CD14-positive monocyte (primary cell): ENCODE data around the gene CENPF. TPM values are rescaled to one million over a fixed set of nuclear protein-coding genes. Genes with fewer than 3 reads are reported as not detected.
A peak's percentile ranks its signal among the peaks of the same experiment; 100 is the strongest.

Source experiments
- DNase-seq, 3 donors: peaks; one replicate each; pipeline ENCODE4 v3.0.0-alpha.2; 2011 to 2022
- H2AFZ ChIP-seq: 2 replicates; pipeline ENCODE4 v1.6.0; 2012; ENCODE audit warnings: mild to moderate bottlenecking, low read depth, low read length, inconsistent platforms; ENCODE audit not compliant: insufficient read depth, poor library complexity, severe bottlenecking
- H3K27ac ChIP-seq, 2 donors: 1 replicate in 1 of 2; 2 replicates in 1 of 2; pipeline ENCODE4 v1.5.1; 2012 to 2013; ENCODE audit warnings: low read length in 2 of 2, control low read depth in 1 of 2, inconsistent platforms in 1 of 2, low read depth in 1 of 2, mild to moderate bottlenecking in 1 of 2
- H3K27me3 ChIP-seq, 2 donors: one replicate each; pipeline versions ENCODE4 v1.6.0 to v1.6.1; 2011 to 2013; ENCODE audit warnings: low read length in 2 of 2; ENCODE audit not compliant: control insufficient read depth in 2 of 2, insufficient read depth in 2 of 2
- H3K36me3 ChIP-seq, 2 donors: replicated peaks in 1 of 2; 1 replicate in 1 of 2; 2 replicates in 1 of 2; pipeline versions ENCODE4 v1.5.1 to v1.6.1; 2012 to 2013; ENCODE audit warnings: low read length in 2 of 2, control low read depth in 1 of 2, inconsistent platforms in 1 of 2, mild to moderate bottlenecking in 1 of 2; ENCODE audit not compliant: insufficient read depth in 2 of 2, control insufficient read depth in 1 of 2
- H3K4me1 ChIP-seq, 2 donors: 1 replicate in 1 of 2; 2 replicates in 1 of 2; pipeline versions ENCODE4 v1.5.1 to v1.6.1; 2012 to 2013; ENCODE audit warnings: low read length in 2 of 2, control low read depth in 1 of 2, inconsistent platforms in 1 of 2, mild to moderate bottlenecking in 1 of 2, moderate library complexity in 1 of 2; ENCODE audit not compliant: insufficient read depth in 2 of 2, control insufficient read depth in 1 of 2
- H3K4me2 ChIP-seq: replicated peaks from 2 replicates; pipeline ENCODE3; 2012; ENCODE audit warnings: low read length, moderate library complexity, mild to moderate bottlenecking; ENCODE audit not compliant: poor library complexity, severe bottlenecking; ENCODE audit errors: extremely low read depth
- H3K4me3 ChIP-seq, 3 experiments: fragments of 200-600 bp in 1 of 3; sonication (generic) in 1 of 3; replicated peaks in 1 of 3; 1 replicate in 2 of 3; 2 replicates in 1 of 3; pipeline ENCODE4 v1.5.1; 2011 to 2013; ENCODE audit warnings: low read length in 3 of 3, mild to moderate bottlenecking in 3 of 3, control low read depth in 2 of 3, low read depth in 2 of 3, inconsistent platforms in 1 of 3, moderate library complexity in 1 of 3
- H3K79me2 ChIP-seq: 2 replicates; pipeline ENCODE4 v1.6.0; 2012; ENCODE audit warnings: mild to moderate bottlenecking, control low read depth, inconsistent platforms, low read length, moderate library complexity; ENCODE audit not compliant: insufficient read depth
- H3K9ac ChIP-seq: 2 replicates; pipeline ENCODE4 v1.6.0; 2017; ENCODE audit warnings: low read length, mild to moderate bottlenecking; ENCODE audit not compliant: insufficient read depth, poor library complexity, severe bottlenecking
- H3K9me3 ChIP-seq, 2 donors: replicated peaks in 1 of 2; 1 replicate in 1 of 2; 2 replicates in 1 of 2; pipeline versions ENCODE4 v1.5.1 to v1.6.1; 2012 to 2013; ENCODE audit warnings: low read length in 2 of 2, control low read depth in 1 of 2; ENCODE audit not compliant: control insufficient read depth in 1 of 2, insufficient read depth in 1 of 2
- H4K20me1 ChIP-seq: 2 replicates; pipeline ENCODE4 v1.6.0; 2012; ENCODE audit warnings: mild to moderate bottlenecking, low read length, control low read depth, moderate library complexity; ENCODE audit not compliant: insufficient read depth
- H3K27ac Mint-ChIP-seq, 7 donors: one replicate each; pipeline ENCODE4 v1.8.0; 2020; ENCODE audit warnings: mild to moderate bottlenecking in 7 of 7, mixed read lengths in 7 of 7, moderate library complexity in 6 of 7, inconsistent platforms in 2 of 7
- H3K27me3 Mint-ChIP-seq, 3 donors: one replicate each; pipeline ENCODE4 v1.8.0; 2021 to 2022; ENCODE audit warnings: low read depth in 3 of 3, mild to moderate bottlenecking in 3 of 3, mixed read lengths in 3 of 3, moderate library complexity in 3 of 3, inconsistent platforms in 1 of 3
- H3K36me3 Mint-ChIP-seq, 2 donors: one replicate each; pipeline ENCODE4 v1.8.0; 2020; ENCODE audit warnings: mixed read lengths in 2 of 2, inconsistent platforms in 1 of 2, mild to moderate bottlenecking in 1 of 2
- H3K4me1 Mint-ChIP-seq: one replicate; pipeline ENCODE4 v1.8.0; 2020; ENCODE audit warnings: mild to moderate bottlenecking, mixed read lengths
- H3K4me3 Mint-ChIP-seq, 2 donors: one replicate each; pipeline ENCODE4 v1.8.0; 2020; ENCODE audit warnings: mild to moderate bottlenecking in 2 of 2, mixed read lengths in 2 of 2, moderate library complexity in 1 of 2
- H3K9me3 Mint-ChIP-seq, 7 donors: one replicate each; pipeline ENCODE4 v1.8.0; 2020 to 2022; ENCODE audit warnings: mixed read lengths in 7 of 7, mild to moderate bottlenecking in 6 of 7, moderate library complexity in 6 of 7, inconsistent platforms in 2 of 7
- WGBS: methylation state at CpG from one replicate; pipeline ENCODE4 v1.1.5; 2013; ENCODE audit warnings: missing lambda C conversion rate; ENCODE audit not compliant: insufficient coverage; 5-methylcytosine and 5-hydroxymethylcytosine counted together
- intact Hi-C, 2 donors: fragments of 100-400 bp; cut with micrococcal nuclease; formaldehyde crosslinking; loops; one replicate each; pipeline versions ENCODE4 v1.15.0 to v1.15.1; 2023
- polyA plus RNA-seq, 3 donors: library from polyadenylated mRNA; depleted of rRNA in 1 of 3; unstranded in 2 of 3; stranded (reverse) in 1 of 3; fragments of 300-500 nt in 2 of 3; fragments of >200 nt in 1 of 3; fragmentation: Illumina TruSeq in 2 of 3; gene quantifications; 1 replicate in 2 of 3; 2 replicates in 1 of 3; pipeline ENCODE4 v1.2.3, GENCODE V29; 2012 to 2021
- TF ChIP-seq, protein P1 (sequence below): fragments of 200-600 bp; IDR thresholded peaks from one replicate; pipeline ENCODE4 v1.8.0; 2022; ENCODE audit warnings: antibody characterized with exemption, mild to moderate bottlenecking

Gene CENPF
- polyA plus RNA-seq, 3 donors: 0.01 to 0.29 TPM; not detected in 1

DNA sequence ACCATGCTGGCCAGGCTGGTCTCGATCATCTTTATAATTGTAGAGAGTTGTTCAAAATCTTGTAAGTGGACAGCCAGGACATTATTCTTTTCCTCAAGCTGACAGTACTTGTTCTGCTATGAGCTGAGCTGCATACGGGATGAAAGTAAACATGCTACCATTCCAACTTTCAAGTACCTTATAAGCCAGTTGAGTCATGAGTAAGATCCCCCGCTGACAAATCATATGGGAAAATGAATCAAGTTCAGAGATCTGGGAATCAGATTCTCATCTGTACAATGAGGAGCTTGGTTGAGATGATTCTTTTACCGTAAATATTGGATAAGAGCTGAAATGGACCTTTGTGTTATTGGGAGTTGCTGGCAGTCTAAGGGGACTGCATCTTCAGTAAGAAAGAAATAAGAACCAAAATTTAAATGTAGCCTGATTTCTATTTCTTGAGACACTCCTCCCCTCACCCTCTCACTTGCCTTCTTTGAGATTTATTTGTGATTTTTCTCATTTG, 62.7 kb downstream of the CENPF start:
- Mint-ChIP-seq H3K27ac (peak overlapping the region in 2 of 7 donors; percentile 59 to 61), H3K4me1 (no peaks in the 10 kb centered on the region), H3K27me3 (no peaks in the 10 kb centered on the region), H3K9me3 (no peaks in the 10 kb centered on the region), H3K4me3 (no peak overlapping the region), H3K36me3 (peaks cover 71 to 79% of the 10 kb centered on the region in 2 donors)
- Histone ChIP-seq H3K9me3 (no peaks in the 10 kb centered on the region), H2AFZ (no peak overlapping the region), H4K20me1 (no peaks in the 10 kb centered on the region), H3K79me2 (no peaks in the 10 kb centered on the region), H3K4me2 (no peak overlapping the region), H3K27ac (no peak overlapping the region), H3K4me1 (no peaks in the 10 kb centered on the region), H3K4me3 (no peak overlapping the region), H3K27me3 (no peaks in the 10 kb centered on the region), H3K9ac (no peak overlapping the region), H3K36me3 (peaks cover 67 to 91% of the 10 kb centered on the region in 2 donors)
- 100% methylated on average over 3 of the region's 4 CpGs for WGBS
- intact Hi-C loops: no loop called here
- DNase-seq: no peak
- TF ChIP-seq, protein P1, sequence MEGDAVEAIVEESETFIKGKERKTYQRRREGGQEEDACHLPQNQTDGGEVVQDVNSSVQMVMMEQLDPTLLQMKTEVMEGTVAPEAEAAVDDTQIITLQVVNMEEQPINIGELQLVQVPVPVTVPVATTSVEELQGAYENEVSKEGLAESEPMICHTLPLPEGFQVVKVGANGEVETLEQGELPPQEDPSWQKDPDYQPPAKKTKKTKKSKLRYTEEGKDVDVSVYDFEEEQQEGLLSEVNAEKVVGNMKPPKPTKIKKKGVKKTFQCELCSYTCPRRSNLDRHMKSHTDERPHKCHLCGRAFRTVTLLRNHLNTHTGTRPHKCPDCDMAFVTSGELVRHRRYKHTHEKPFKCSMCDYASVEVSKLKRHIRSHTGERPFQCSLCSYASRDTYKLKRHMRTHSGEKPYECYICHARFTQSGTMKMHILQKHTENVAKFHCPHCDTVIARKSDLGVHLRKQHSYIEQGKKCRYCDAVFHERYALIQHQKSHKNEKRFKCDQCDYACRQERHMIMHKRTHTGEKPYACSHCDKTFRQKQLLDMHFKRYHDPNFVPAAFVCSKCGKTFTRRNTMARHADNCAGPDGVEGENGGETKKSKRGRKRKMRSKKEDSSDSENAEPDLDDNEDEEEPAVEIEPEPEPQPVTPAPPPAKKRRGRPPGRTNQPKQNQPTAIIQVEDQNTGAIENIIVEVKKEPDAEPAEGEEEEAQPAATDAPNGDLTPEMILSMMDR: no peak

DNA sequence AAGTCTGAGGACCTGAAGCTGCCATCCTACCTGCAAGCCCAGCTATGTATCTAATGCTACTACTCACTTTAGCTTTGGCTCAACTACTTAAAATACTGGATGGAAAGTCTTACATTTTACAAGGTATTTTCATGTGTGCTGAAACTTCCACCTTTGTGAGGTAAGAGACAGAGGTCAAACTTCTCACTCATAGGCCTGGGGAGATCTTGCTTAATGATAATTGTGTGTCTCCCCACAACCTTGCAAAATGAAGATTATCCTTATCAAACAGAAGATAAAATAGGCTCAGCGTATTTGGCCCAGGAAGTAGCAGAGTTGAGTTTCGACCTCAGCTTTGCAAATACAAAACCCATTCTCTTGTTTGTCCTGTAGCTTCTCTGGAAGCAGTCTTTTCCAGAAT, 63.7 kb downstream of the CENPF start:
- no peaks in the 10 kb centered on the region for H3K27me3 ChIP-seq
- TF ChIP-seq, protein P1: no peak
- H3K4me1 Mint-ChIP-seq: no peaks in the 10 kb centered on the region
- H3K9me3 ChIP-seq: no peaks in the 10 kb centered on the region
- peaks cover 58 to 81% of the 10 kb centered on the region in 2 donors for H3K36me3 ChIP-seq
- H3K4me3 ChIP-seq: no peak overlapping the region
- intact Hi-C loops: no loop called here
- no peak for DNase-seq
- no peak overlapping the region for H3K4me3 Mint-ChIP-seq
- no peaks in the 10 kb centered on the region for H4K20me1 ChIP-seq
- H3K36me3 Mint-ChIP-seq: peaks cover 62 to 68% of the 10 kb centered on the region in 2 donors
- H2AFZ ChIP-seq: no peak overlapping the region
- H3K9me3 Mint-ChIP-seq: no peaks in the 10 kb centered on the region
- H3K9ac ChIP-seq: no peak overlapping the region
- WGBS: no CpG with 5 or more reads among the region's 2 CpGs
- no peak overlapping the region for H3K4me2 ChIP-seq
- no peaks in the 10 kb centered on the region for H3K27me3 Mint-ChIP-seq
- H3K4me1 ChIP-seq: no peaks in the 10 kb centered on the region
- no peak overlapping the region for H3K27ac ChIP-seq
- no peaks in the 10 kb centered on the region for H3K79me2 ChIP-seq
- no peak overlapping the region for H3K27ac Mint-ChIP-seq
